Upper lobe of left lung (tissue), 4 donors: ENCODE data around the gene CMAS.

Experiments
- CTCF ChIP-seq, 6 experiments: fragments of 450-650 bp in 4 of 6; fragments of 200-600 bp in 2 of 6; sonication (generic) in 2 of 6; IDR thresholded peaks; one replicate each; pipeline ENCODE4 v1.5.1; 2016 to 2019; ENCODE audit warnings: antibody characterized with exemption in 6 of 6
- POLR2A ChIP-seq, 4 donors: fragments of 450-650 bp; IDR thresholded peaks; one replicate each; pipeline ENCODE4 v1.5.1; 2016 to 2017; ENCODE audit warnings: antibody characterized with exemption in 4 of 4, mild to moderate bottlenecking in 2 of 4
- POLR2AphosphoS5 ChIP-seq, 2 donors: sonication (generic); formaldehyde crosslinking; IDR thresholded peaks; one replicate each; pipeline ENCODE4 v1.5.1; 2017; ENCODE audit warnings: antibody characterized with exemption in 2 of 2

- TF ChIP-seq CTCF (IDR thresholded peaks at IDR 0.05) (no peak), POLR2A (IDR thresholded peaks at IDR 0.05) (no peak), POLR2AphosphoS5 (IDR thresholded peaks at IDR 0.05) (no peak)
These were observed 47.7 kb upstream of the CMAS start for GRCh38 chr12:21998295-21998694.
